GM04504 (cell line): ENCODE results near the gene DENND1B.
A peak's percentile ranks its signal among the peaks of the same experiment; 100 is the strongest.

ENCODE experiments used
- DNase-seq: peaks from one replicate; pipeline ENCODE4 v3.0.0-alpha.2; 2012; ENCODE audit warnings: low read depth

Gene DENND1B

DNA sequence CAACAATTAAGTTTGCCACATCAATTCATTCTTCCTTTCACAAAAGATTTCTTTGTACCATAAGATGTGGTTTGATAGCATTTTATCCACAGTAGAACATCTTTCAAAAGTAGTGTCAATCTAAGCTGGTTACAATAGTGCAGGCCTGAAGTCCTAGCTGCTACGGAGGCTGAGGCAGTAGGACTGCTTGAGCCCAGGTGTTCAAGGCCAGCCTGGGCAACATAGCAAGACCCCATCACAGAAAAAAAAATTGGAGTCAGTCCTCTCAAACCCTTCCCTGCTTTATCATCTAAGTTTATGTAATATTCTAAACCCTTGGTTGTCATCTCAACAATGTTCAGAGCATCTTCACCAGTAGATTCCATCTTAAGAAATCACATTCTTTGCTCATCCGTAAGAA, 31.7 kb downstream of the DENND1B start:
- DNase-seq, result no peak

DNA sequence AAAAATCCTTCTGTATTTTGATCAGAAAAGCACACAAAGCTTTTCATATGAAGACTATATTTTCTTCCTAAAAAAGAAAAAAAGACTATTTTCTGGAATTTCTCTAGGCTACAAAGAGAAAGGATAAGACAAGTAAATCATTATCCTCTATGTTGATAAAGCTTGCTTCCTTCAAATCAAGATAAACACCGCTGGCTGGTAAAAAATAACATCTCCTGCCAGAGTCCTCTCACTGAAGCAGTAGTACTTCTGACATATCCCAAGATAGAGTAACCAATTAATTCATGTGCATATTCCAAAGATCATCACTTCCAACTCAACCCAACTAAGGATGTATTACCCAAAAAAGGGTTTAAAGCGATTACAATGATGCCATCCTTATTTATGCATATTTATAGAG, 34.3 kb downstream of the DENND1B start:
- no peak for DNase-seq

DNA sequence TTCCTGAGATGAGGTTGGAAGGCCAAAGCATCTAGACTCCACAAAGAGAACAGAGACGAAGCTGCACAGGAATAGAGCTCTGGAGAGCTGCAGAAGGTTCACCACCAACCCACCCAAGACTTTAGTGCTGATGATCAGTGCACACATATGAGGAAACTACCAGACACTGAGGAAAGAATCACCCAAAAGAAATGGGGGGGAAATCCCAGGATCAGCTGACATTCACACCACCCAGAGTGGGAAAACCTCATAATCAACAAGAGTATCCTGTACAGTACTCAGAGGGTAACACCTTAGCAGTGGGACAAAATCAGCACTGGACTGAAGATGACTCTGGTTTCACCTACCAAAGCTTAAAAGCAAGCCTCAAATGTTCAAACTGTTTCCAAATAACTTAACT, 36.4 kb downstream of the DENND1B start:
- DNase-seq, result no peak

- DNase-seq, result no peak
Measured at GRCh38 chr1:197737916-197738315, 37.4 kb downstream of the DENND1B start.

- peak; percentile 79 for DNase-seq
Measured at GRCh38 chr1:197736685-197737084, 38.6 kb downstream of the DENND1B start.

DNA sequence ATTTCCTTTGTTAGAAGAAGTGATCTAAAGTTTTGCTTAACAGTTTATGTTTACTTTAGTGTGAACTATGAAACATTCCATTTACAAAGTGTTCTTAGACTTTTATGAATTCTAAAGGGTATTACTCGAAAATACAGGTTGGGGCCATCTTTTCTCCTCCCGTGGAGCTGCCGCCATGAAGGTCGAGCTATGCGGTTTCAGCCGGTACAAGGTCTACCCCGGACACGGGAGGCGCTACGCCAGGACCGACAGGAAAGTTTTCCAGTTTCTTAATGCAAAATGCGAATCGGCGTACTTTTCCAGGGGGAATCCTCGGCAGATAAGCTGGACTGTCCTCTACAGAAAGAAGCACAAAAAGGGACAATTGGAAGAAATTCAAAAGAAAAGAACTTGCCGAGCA, 39.8 kb downstream of the DENND1B start:
- no peak for DNase-seq

GRCh38 chr1:197733324-197733723, 42.0 kb downstream of the DENND1B start:
- no peak for DNase-seq

DNA sequence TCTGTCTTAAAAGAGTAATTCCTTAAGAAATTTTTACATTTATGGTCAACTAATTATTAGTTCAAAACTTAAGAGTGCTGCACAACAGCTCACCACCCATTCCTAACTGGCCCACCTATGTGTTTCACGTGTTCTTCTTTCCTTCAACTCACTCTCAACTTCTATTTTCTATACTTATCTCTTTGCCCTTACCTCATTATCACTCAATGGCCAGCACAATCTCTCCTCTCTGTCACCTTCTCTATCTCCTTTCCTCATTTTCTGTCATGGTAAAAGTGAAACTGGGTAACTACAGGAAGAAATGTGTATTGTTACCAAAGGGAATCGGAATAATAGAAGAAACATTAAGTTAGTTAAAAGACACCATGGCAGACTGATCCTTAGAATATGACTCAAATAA, 43.1 kb downstream of the DENND1B start:
- DNase-seq, result no peak

GRCh38 chr1:197731449-197731848, 43.8 kb downstream of the DENND1B start:
- no peak for DNase-seq

- DNase-seq, result no peak
Measured at GRCh38 chr1:197725976-197726375, 49.3 kb downstream of the DENND1B start.

DNA sequence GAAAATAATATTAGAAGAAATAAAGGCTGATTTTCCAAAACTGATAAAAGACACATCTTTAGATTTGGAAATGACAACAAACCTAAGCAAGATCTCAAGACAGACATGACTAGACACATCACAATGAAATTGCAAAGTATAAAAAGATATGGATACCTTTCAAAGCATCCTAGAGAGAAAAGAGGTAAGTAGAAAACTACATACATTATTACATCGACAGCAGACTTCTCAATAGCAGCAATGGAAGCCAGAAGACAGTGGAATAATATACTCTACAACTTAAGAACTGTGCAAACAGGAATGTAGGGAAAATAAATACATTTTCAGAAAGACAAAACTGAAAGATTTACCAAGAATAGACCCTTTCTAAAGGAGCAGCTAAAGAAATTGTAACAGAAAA, 50.2 kb downstream of the DENND1B start:
- no peak for DNase-seq

DNA sequence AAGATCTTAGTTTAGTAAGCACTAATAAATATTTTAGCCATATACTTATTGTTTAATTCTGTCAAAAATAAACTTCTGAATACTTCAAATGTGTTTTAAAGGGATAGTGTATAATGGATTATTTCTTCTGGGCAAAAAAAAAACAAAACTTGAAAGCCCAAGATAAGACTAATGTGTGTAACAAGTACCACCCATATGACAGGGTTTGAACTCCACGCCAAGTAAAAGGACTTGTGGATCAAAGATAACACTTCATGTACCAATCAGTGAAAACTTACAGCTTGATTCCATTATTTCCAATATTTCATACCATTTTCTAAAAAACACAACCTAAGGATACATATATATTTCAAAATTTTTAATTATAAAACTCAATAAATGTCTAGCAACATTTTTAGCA, 59.5 kb downstream of the DENND1B start:
- DNase-seq, result no peak

DNA sequence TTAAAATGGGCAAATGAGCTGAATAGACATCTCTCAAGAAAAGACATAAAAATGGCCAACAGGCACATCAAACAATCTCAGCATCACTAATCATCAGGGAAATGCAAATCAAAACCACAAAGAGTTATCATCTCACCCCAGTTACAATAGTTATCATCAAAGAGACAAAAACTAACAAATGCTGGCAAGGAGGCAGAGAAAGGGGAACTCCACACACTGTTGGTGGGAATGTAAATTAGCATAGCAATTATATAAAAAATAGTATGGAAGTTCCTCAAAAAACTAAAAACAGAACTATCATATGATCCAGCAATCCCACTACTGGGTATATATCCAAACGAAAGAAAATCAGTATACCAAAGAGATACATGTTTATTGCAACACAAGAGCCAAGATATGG, 68.7 kb downstream of the DENND1B start:
- DNase-seq, result no peak

DNA sequence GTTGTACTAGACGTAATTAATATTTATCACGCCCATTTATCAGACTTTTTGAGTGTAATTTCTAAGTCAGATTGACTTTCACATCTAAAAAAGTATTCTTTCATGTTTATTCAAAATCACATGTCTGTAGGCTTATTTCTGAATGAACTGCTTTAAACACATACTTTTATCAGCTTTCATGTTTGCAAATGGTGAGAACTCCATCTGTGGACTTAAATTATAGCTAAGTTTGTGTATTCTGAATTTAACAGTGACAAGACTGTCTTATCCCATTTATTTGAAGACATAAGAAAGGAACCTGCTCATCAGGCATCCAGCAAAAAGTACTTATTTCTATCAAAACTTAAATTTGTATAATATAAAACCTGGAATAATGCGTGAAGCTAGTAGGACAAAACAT, 69.3 kb downstream of the DENND1B start:
- DNase-seq, result no peak

DNA sequence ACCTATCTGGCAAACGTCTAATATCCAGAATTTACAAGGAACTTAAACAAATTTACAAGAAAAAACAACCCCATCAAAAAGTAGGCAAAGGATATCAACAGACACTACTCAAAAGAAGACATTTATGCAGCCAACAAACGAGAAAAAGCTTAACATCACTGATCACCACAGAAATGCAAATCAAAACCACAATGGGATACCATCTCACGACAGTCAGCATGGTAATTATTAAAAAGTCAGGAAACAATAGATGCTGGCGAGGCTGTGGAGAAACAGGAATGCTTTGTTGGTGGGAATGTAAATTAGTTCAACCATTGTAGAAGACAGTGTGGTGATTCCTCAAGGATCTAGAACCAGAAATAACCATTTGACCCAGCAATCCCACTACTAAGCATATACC, 74.6 kb downstream of the DENND1B start:
- DNase-seq, result peak; percentile 13

- DNase-seq, result no peak
Measured at GRCh38 chr1:197696372-197696771, 78.9 kb downstream of the DENND1B start.

DNA sequence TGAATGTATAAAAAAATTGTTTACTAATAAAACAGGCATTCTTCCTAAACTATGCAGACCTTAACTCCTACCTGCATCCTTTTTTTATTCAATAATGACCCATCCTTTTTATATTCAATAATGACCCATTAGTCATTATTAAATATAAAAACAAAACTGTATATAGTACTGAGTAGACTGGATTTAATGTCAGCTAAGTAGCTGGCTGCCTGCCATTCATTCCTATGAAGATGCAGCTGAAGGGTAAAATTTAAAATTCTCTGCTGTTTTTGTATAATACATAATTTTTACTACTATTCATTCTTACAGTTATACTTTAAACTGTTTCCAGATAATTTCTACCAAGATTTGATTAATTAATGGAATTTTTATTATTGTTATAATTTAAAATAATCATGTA, 79.3 kb downstream of the DENND1B start:
- DNase-seq, result no peak

- no peak for DNase-seq
Measured at GRCh38 chr1:197692965-197693364, 82.3 kb downstream of the DENND1B start.

DNA sequence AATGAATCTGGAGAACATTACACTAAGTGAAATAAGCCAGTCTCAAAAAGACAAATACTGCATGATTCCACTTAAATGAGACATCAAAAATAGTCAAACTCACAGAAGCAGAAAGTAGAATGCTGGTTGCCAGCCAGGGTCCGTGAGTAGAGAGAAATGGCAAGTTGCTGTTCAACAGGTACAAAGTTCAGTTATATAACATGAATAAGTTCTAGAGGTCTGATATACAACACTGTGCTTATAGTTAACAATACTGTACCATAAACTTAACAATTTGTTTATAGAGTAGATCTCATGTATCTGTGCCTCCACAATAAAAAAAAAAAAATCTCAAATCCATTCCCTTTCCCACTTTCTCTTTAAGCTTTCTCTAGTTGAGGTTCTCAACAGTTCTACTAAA, 83.5 kb downstream of the DENND1B start:
- no peak for DNase-seq

- no peak for DNase-seq
Measured at GRCh38 chr1:197690074-197690473, 85.2 kb downstream of the DENND1B start.

GRCh38 chr1:197688233-197688632, 87.0 kb downstream of the DENND1B start:
- no peak for DNase-seq

- DNase-seq, result no peak
Measured at GRCh38 chr1:197686702-197687355, 88.5 kb downstream of the DENND1B start.

DNA sequence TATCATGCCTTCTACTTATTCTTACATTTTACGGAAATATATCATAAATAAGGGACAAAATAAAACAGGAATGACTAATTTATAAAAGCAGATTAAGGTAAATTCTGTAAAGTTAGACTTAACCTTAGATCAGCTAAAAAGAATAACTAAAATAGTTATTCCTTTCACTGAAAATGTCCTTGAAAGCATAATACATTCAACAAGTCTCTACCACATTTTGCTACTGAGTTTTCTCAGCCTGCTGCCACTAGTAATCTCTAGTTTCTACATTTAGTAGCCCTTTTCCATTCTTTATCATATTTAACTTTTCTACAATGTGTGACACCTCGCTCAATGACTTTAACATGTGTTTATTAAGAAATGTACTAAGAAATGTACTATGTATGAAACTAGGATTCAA, 89.0 kb downstream of the DENND1B start:
- no peak for DNase-seq

DNA sequence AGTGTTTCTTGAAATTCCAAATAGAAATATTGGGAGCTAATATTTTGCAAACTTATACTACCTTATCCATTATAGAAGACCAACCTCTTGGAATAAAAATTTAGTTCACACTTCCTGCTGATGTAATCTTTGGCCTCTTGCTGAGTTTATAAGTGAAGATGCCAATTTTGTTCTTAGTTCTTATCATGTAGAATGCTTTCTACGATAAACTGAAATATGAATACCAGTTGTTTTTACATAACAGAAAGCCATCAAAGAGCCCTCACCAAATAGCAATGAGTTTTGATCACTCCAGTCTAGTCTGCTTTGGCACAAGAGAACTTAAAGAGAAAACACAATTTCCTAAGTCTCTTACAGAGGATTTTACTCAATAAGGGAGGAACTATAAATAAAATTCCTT, 89.5 kb downstream of the DENND1B start:
- DNase-seq, result no peak
